HEK293 (cell line): Measurements from ENCODE around the gene CADPS.

Source experiments
- FEZF1 ChIP-seq: fragments of 450-650 bp; formaldehyde crosslinking; IDR thresholded peaks from 2 replicates; pipeline ENCODE4 v1.5.1; 2016; ENCODE audit warnings: missing biosample characterization, missing genetic modification characterization
- GLIS1 ChIP-seq: fragments of 450-650 bp; formaldehyde crosslinking; IDR thresholded peaks from 2 replicates; pipeline ENCODE4 v1.5.1; 2016; ENCODE audit warnings: missing biosample characterization, missing genetic modification characterization
- HOXC10 ChIP-seq: sonication (generic); formaldehyde crosslinking; IDR thresholded peaks from 2 replicates; pipeline ENCODE4 v1.8.1; 2023; ENCODE audit warnings: mild to moderate bottlenecking, missing genetic modification reagents
- KLF10 ChIP-seq: fragments of 450-650 bp; IDR thresholded peaks from 2 replicates; pipeline ENCODE4 v1.5.1; 2018; ENCODE audit warnings: missing biosample characterization, mild to moderate bottlenecking, missing genetic modification characterization
- OVOL3 ChIP-seq: fragments of 450-650 bp; formaldehyde crosslinking; IDR thresholded peaks from 2 replicates; pipeline ENCODE4 v1.5.1; 2016; ENCODE audit warnings: missing biosample characterization, missing genetic modification characterization
- PRDM1 ChIP-seq: fragments of 450-650 bp; formaldehyde crosslinking; IDR thresholded peaks from 2 replicates; pipeline ENCODE4; 2016; ENCODE audit warnings: missing biosample characterization, missing genetic modification characterization
- REPIN1 ChIP-seq: fragments of 450-650 bp; formaldehyde crosslinking; IDR thresholded peaks from 2 replicates; pipeline ENCODE4 v1.5.1; 2017; ENCODE audit warnings: missing biosample characterization, missing genetic modification characterization, low read depth
- SALL2 ChIP-seq: fragments of 450-650 bp; formaldehyde crosslinking; IDR thresholded peaks from 2 replicates; pipeline ENCODE4 v1.5.0; 2017; ENCODE audit warnings: missing biosample characterization, mild to moderate bottlenecking, missing genetic modification characterization, borderline replicate concordance
- SP7 ChIP-seq: fragments of 450-650 bp; formaldehyde crosslinking; IDR thresholded peaks from 2 replicates; pipeline ENCODE4 v1.5.1; 2016; ENCODE audit warnings: missing biosample characterization, missing genetic modification characterization
- ZBTB17 ChIP-seq: fragments of 450-650 bp; formaldehyde crosslinking; IDR thresholded peaks from 2 replicates; pipeline ENCODE4 v1.5.1; 2016; ENCODE audit warnings: missing biosample characterization, missing genetic modification characterization
- ZBTB48 ChIP-seq: fragments of 450-650 bp; formaldehyde crosslinking; IDR thresholded peaks from 2 replicates; pipeline ENCODE4 v1.5.1; 2016; ENCODE audit warnings: missing biosample characterization, missing genetic modification characterization
- ZNF114 ChIP-seq: fragments of 450-650 bp; formaldehyde crosslinking; IDR thresholded peaks from 2 replicates; pipeline ENCODE4 v1.5.0; 2017; ENCODE audit warnings: missing biosample characterization, missing genetic modification characterization
- ZNF132 ChIP-seq: fragments of 450-650 bp; formaldehyde crosslinking; IDR thresholded peaks from 2 replicates; pipeline ENCODE4 v1.5.1; 2017; ENCODE audit warnings: missing biosample characterization, missing genetic modification characterization, borderline replicate concordance
- ZNF2 ChIP-seq: fragments of 450-650 bp; formaldehyde crosslinking; IDR thresholded peaks from 2 replicates; pipeline ENCODE4 v1.5.1; 2016; ENCODE audit warnings: missing biosample characterization, missing genetic modification characterization
- ZNF211 ChIP-seq: fragments of 450-650 bp; formaldehyde crosslinking; IDR thresholded peaks from 2 replicates; pipeline ENCODE4 v1.5.1; 2016; ENCODE audit warnings: low read depth, missing biosample characterization, missing genetic modification characterization
- ZNF223 ChIP-seq: fragments of 450-650 bp; formaldehyde crosslinking; IDR thresholded peaks from 2 replicates; pipeline ENCODE4 v1.5.1; 2016; ENCODE audit warnings: missing biosample characterization, missing genetic modification characterization
- ZNF274 ChIP-seq, 2 experiments: fragments of 200-500 bp in 1 of 2; fragments of 450-650 bp in 1 of 2; sonication (Bioruptor generic) in 1 of 2; formaldehyde crosslinking in 1 of 2; IDR thresholded peaks; 2 replicates each; pipeline versions ENCODE4 v1.5.1 to v1.6.1; 2014 to 2016; ENCODE audit warnings: borderline replicate concordance in 1 of 2, inconsistent platforms in 1 of 2, low read length in 1 of 2, missing biosample characterization in 1 of 2, missing genetic modification characterization in 1 of 2
- ZNF324 ChIP-seq: fragments of 450-650 bp; formaldehyde crosslinking; IDR thresholded peaks from 2 replicates; pipeline ENCODE4 v1.5.1; 2016; ENCODE audit warnings: missing biosample characterization, missing genetic modification characterization
- ZNF514 ChIP-seq: fragments of 450-650 bp; formaldehyde crosslinking; IDR thresholded peaks from 2 replicates; pipeline ENCODE4 v1.5.1; 2016; ENCODE audit warnings: missing biosample characterization, missing genetic modification characterization
- ZNF548 ChIP-seq: fragments of 450-650 bp; formaldehyde crosslinking; IDR thresholded peaks from 2 replicates; pipeline ENCODE4 v1.5.1; 2016; ENCODE audit warnings: missing biosample characterization, missing genetic modification characterization
- ZNF585B ChIP-seq: fragments of 450-650 bp; formaldehyde crosslinking; IDR thresholded peaks from 2 replicates; pipeline ENCODE4 v1.5.1; 2016; ENCODE audit warnings: missing biosample characterization, missing genetic modification characterization
- TF ChIP-seq, protein P1 (sequence below): fragments of 450-650 bp; formaldehyde crosslinking; IDR thresholded peaks from 2 replicates; pipeline ENCODE4 v1.5.1; 2016; ENCODE audit warnings: missing biosample characterization, missing genetic modification characterization
- TF ChIP-seq, protein P2 (sequence below): fragments of 450-650 bp; formaldehyde crosslinking; IDR thresholded peaks from 2 replicates; pipeline ENCODE4 v1.5.1; 2016; ENCODE audit warnings: missing biosample characterization, missing genetic modification characterization
- TF ChIP-seq, protein P3 (sequence below): fragments of 450-650 bp; formaldehyde crosslinking; IDR thresholded peaks from 2 replicates; pipeline ENCODE4 v1.5.1; 2017; ENCODE audit warnings: missing biosample characterization, missing genetic modification characterization
- TF ChIP-seq, protein P4 (sequence below): fragments of 450-650 bp; formaldehyde crosslinking; IDR thresholded peaks from 2 replicates; pipeline ENCODE4 v1.5.1; 2016; ENCODE audit warnings: missing biosample characterization, missing genetic modification characterization
- TF ChIP-seq, protein P5 (sequence below): sonication (generic); formaldehyde crosslinking; IDR thresholded peaks from 2 replicates; pipeline ENCODE4 v1.8.1; 2022; ENCODE audit warnings: mild to moderate bottlenecking, moderate library complexity, missing genetic modification reagents
- TF ChIP-seq, protein P6 (sequence below): fragments of 450-650 bp; formaldehyde crosslinking; IDR thresholded peaks from 2 replicates; pipeline ENCODE4 v1.5.1; 2016; ENCODE audit warnings: missing biosample characterization, missing genetic modification characterization
- TF ChIP-seq, protein P7 (sequence below): fragments of 450-650 bp; formaldehyde crosslinking; IDR thresholded peaks from 2 replicates; pipeline ENCODE4; 2016; ENCODE audit warnings: missing biosample characterization, missing genetic modification characterization
- TF ChIP-seq, protein P8 (sequence below): fragments of 450-650 bp; formaldehyde crosslinking; IDR thresholded peaks from 2 replicates; pipeline ENCODE4 v1.5.1; 2016; ENCODE audit warnings: missing biosample characterization, missing genetic modification characterization

Gene CADPS

DNA sequence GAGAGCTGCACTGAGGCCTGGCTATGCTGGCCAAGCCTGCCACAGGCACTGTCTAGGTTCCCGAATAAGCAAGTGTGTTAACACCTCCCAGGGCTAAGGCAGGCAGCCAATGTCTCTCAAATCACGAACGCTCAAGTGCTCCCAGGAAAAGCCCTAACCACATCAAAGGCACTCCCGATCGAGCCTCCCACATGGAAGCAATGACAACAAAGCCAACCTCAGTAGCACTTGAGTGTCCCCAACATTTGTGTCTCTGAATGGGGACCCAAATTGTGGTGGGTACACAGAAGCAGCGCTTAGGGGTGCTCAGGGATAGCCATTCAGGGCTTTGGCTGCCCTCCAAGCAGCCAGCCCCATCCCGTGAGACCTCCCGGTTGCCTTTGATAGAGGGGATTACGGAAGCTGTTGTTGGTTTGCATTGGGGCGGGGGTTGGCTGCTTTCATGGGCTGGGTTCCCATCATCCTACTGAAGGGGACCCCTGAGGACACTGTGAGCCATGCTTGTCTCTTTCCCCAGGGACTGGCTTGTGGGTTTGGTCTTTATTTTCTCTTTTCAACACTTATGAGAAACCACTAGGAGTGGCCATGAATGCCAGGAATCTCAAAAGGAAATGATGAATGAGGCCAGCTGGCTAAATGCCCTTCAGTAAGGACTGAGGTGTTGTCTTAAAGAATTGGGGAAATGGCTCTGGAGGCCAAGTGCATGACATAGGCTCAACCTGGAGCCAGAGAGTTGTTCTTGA is 267.8 kb downstream of the CADPS start (continued):
- TF ChIP-seq, protein P1, sequence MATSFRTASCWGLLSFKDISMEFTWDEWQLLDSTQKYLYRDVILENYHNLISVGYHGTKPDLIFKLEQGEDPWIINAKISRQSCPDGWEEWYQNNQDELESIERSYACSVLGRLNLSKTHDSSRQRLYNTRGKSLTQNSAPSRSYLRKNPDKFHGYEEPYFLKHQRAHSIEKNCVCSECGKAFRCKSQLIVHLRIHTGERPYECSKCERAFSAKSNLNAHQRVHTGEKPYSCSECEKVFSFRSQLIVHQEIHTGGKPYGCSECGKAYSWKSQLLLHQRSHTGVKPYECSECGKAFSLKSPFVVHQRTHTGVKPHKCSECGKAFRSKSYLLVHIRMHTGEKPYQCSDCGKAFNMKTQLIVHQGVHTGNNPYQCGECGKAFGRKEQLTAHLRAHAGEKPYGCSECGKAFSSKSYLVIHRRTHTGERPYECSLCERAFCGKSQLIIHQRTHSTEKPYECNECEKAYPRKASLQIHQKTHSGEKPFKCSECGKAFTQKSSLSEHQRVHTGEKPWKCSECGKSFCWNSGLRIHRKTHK (tag by site-specific recombination): no peak
- TF ChIP-seq GLIS1 (peak; percentile 100), REPIN1 (no peak), ZNF211 (tag by site-specific recombination) (no peak), SP7 (tag by site-specific recombination) (peak; percentile 79), PRDM1 (no peak), ZNF548 (tag by site-specific recombination) (no peak), OVOL3 (no peak), ZBTB17 (tag by site-specific recombination) (peak; percentile 79), FEZF1 (tag by site-specific recombination) (peak; percentile 71), ZNF274 (IDR thresholded peaks at IDR 0.05; ENCODE audit: low read length) (no peak), ZNF274 (tag by site-specific recombination; IDR thresholded peaks at IDR 0.05; ENCODE audit: borderline replicate concordance) (no peak), ZBTB48 (tag by site-specific recombination) (peak; percentile 67), ZNF132 (tag by site-specific recombination) (no peak), KLF10 (tag by site-specific recombination) (no peak; the same call in 1 of the 2 replicates), HOXC10 (no peak), ZNF223 (no peak), SALL2 (no peak), ZNF324 (tag by site-specific recombination) (no peak), ZNF514 (tag by site-specific recombination) (no peak), ZNF2 (tag by site-specific recombination) (no peak), ZNF585B (tag by site-specific recombination) (no peak), ZNF114 (tag by site-specific recombination) (no peak)
- TF ChIP-seq, protein P2, sequence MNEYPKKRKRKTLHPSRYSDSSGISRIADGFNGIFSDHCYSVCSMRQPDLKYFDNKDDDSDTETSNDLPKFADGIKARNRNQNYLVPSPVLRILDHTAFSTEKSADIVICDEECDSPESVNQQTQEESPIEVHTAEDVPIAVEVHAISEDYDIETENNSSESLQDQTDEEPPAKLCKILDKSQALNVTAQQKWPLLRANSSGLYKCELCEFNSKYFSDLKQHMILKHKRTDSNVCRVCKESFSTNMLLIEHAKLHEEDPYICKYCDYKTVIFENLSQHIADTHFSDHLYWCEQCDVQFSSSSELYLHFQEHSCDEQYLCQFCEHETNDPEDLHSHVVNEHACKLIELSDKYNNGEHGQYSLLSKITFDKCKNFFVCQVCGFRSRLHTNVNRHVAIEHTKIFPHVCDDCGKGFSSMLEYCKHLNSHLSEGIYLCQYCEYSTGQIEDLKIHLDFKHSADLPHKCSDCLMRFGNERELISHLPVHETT (tag by site-specific recombination): no peak; the same call in 1 of the 2 replicates
- TF ChIP-seq, protein P3, sequence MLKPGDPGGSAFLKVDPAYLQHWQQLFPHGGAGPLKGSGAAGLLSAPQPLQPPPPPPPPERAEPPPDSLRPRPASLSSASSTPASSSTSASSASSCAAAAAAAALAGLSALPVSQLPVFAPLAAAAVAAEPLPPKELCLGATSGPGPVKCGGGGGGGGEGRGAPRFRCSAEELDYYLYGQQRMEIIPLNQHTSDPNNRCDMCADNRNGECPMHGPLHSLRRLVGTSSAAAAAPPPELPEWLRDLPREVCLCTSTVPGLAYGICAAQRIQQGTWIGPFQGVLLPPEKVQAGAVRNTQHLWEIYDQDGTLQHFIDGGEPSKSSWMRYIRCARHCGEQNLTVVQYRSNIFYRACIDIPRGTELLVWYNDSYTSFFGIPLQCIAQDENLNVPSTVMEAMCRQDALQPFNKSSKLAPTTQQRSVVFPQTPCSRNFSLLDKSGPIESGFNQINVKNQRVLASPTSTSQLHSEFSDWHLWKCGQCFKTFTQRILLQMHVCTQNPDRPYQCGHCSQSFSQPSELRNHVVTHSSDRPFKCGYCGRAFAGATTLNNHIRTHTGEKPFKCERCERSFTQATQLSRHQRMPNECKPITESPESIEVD (tag by site-specific recombination): no peak
- TF ChIP-seq, protein P4, sequence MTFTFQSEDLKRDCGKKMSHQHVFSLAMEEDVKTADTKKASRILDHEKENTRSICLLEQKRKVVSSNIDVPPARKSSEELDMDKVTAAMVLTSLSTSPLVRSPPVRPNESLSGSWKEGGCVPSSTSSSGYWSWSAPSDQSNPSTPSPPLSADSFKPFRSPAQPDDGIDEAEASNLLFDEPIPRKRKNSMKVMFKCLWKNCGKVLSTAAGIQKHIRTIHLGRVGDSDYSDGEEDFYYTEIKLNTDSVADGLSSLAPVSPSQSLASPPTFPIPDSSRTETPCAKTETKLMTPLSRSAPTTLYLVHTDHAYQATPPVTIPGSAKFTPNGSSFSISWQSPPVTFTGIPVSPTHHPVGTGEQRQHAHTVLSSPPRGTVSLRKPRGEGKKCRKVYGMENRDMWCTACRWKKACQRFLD: no peak
- TF ChIP-seq, protein P5, sequence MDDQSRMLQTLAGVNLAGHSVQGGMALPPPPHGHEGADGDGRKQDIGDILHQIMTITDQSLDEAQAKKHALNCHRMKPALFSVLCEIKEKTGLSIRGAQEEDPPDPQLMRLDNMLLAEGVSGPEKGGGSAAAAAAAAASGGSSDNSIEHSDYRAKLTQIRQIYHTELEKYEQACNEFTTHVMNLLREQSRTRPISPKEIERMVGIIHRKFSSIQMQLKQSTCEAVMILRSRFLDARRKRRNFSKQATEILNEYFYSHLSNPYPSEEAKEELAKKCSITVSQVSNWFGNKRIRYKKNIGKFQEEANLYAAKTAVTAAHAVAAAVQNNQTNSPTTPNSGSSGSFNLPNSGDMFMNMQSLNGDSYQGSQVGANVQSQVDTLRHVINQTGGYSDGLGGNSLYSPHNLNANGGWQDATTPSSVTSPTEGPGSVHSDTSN (CRISPR knock-in tag): no peak
- TF ChIP-seq, protein P6, sequence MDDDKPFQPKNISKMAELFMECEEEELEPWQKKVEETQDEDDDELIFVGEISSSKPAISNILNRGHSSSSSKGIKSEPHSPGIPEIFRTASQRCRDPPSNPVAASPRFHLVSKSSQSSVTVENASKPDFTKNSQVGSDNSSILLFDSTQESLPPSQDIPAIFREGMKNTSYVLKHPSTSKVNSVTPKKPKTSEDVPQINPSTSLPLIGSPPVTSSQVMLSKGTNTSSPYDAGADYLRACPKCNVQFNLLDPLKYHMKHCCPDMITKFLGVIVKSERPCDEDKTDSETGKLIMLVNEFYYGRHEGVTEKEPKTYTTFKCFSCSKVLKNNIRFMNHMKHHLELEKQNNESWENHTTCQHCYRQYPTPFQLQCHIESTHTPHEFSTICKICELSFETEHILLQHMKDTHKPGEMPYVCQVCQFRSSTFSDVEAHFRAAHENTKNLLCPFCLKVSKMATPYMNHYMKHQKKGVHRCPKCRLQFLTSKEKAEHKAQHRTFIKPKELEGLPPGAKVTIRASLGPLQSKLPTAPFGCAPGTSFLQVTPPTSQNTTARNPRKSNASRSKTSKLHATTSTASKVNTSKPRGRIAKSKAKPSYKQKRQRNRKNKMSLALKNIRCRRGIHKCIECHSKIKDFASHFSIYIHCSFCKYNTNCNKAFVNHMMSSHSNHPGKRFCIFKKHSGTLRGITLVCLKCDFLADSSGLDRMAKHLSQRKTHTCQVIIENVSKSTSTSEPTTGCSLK (tag by site-specific recombination): no peak
- TF ChIP-seq, protein P7, sequence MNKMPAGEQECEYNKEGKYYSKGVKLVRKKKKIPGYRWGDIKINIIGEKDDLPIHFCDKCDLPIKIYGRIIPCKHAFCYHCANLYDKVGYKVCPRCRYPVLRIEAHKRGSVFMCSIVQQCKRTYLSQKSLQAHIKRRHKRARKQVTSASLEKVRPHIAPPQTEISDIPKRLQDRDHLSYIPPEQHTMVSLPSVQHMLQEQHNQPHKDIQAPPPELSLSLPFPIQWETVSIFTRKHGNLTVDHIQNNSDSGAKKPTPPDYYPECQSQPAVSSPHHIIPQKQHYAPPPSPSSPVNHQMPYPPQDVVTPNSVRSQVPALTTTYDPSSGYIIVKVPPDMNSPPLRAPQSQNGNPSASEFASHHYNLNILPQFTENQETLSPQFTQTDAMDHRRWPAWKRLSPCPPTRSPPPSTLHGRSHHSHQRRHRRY: no peak
- TF ChIP-seq, protein P8, sequence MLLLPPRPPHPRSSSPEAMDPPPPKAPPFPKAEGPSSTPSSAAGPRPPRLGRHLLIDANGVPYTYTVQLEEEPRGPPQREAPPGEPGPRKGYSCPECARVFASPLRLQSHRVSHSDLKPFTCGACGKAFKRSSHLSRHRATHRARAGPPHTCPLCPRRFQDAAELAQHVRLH (tag by site-specific recombination): 0 out of 2 replicates have a peak, but pooled peaks have one; percentile 14
